HepG2 (cell line): ENCODE data around the gene NYNRIN. TPM values are rescaled to one million over a fixed set of nuclear protein-coding genes. Genes with fewer than 3 reads are reported as not detected.

ENCODE experiments used
- ATAD3A ChIP-seq: sonication (generic); formaldehyde crosslinking; IDR thresholded peaks from 2 replicates; pipeline ENCODE4 v1.4.0; 2020; ENCODE audit warnings: missing genetic modification reagents
- CEBPB ChIP-seq: IDR thresholded peaks from 2 replicates; pipeline ENCODE4 v1.6.1; 2011; ENCODE audit warnings: low read depth, low read length, improper control_type of control experiment, borderline replicate concordance
- ELK4 ChIP-seq: sonication (generic); formaldehyde crosslinking; IDR thresholded peaks from 2 replicates; pipeline ENCODE4 v1.9.0; 2021; ENCODE audit warnings: missing genetic modification reagents, borderline replicate concordance
- HHEX ChIP-seq: IDR thresholded peaks from 2 replicates; pipeline ENCODE4 v1.6.1; 2016; ENCODE audit warnings: control low read depth
- HNF1A ChIP-seq, 2 experiments: sonication (generic) in 1 of 2; formaldehyde crosslinking in 1 of 2; IDR thresholded peaks; 2 replicates each; pipeline versions ENCODE4 v1.4.0 to v1.6.1; 2016 to 2020; ENCODE audit warnings: borderline replicate concordance in 1 of 2, low read depth in 1 of 2, mild to moderate bottlenecking in 1 of 2, missing genetic modification reagents in 1 of 2
- IRX3 ChIP-seq: sonication (generic); formaldehyde crosslinking; IDR thresholded peaks from 2 replicates; pipeline ENCODE4 v1.8.1; 2023; ENCODE audit warnings: mild to moderate bottlenecking, low read depth, missing genetic modification reagents, borderline replicate concordance
- KLF9 ChIP-seq: IDR thresholded peaks from 2 replicates; pipeline ENCODE4 v1.6.1; 2016; ENCODE audit warnings: low read depth
- PHF8 ChIP-seq: sonication (generic); formaldehyde crosslinking; IDR thresholded peaks from 2 replicates; pipeline ENCODE4 v1.5.0; 2020; ENCODE audit warnings: missing genetic modification reagents
- POLR2A ChIP-seq, 2 experiments: IDR thresholded peaks; 2 replicates each; pipeline ENCODE4 v1.6.1; 2011; ENCODE audit warnings: low read depth in 2 of 2, low read length in 2 of 2, mild to moderate bottlenecking in 1 of 2, moderate library complexity in 1 of 2; ENCODE audit not compliant: insufficient read depth in 1 of 2
- SNRNP70 ChIP-seq: fragments of 200-400 bp; formaldehyde crosslinking; IDR thresholded peaks from 2 replicates; pipeline ENCODE4 v1.6.1; 2017; ENCODE audit warnings: mild to moderate bottlenecking, low read depth, low read length, moderate library complexity
- SRSF1 ChIP-seq: fragments of 200-400 bp; formaldehyde crosslinking; optimal IDR thresholded peaks from 2 replicates; pipeline ENCODE3; 2017; ENCODE audit warnings: mild to moderate bottlenecking, low read depth, low read length, moderate library complexity
- TCF7L2 ChIP-seq: IDR thresholded peaks from 2 replicates; pipeline ENCODE4 v1.6.1; 2011; ENCODE audit warnings: mild to moderate bottlenecking, low read depth, low read length, moderate library complexity
- ZC3H13 ChIP-seq: sonication (generic); formaldehyde crosslinking; IDR thresholded peaks from 2 replicates; pipeline ENCODE4 v1.8.1; 2023; ENCODE audit warnings: mild to moderate bottlenecking, missing genetic modification reagents, moderate library complexity
- ZFAT ChIP-seq: sonication (generic); formaldehyde crosslinking; conservative IDR thresholded peaks from 2 replicates; pipeline ENCODE4 v1.8.1; 2023; ENCODE audit warnings: missing genetic modification reagents, inconsistent platforms
- ZNF121 ChIP-seq: sonication (generic); formaldehyde crosslinking; IDR thresholded peaks from 2 replicates; pipeline ENCODE4 v1.5.0; 2020; ENCODE audit warnings: mild to moderate bottlenecking, missing genetic modification reagents
- ZNF253 ChIP-seq: sonication (generic); formaldehyde crosslinking; IDR thresholded peaks from 2 replicates; pipeline ENCODE4 v1.8.0; 2022; ENCODE audit warnings: mild to moderate bottlenecking, missing genetic modification reagents, borderline replicate concordance
- ZNF362 ChIP-seq: sonication (generic); formaldehyde crosslinking; IDR thresholded peaks from 2 replicates; pipeline ENCODE4 v1.4.0; 2020; ENCODE audit warnings: missing genetic modification reagents, mild to moderate bottlenecking, borderline replicate concordance
- ZNF564 ChIP-seq: sonication (generic); formaldehyde crosslinking; IDR thresholded peaks from 2 replicates; pipeline ENCODE4 v1.8.1; 2023; ENCODE audit warnings: mild to moderate bottlenecking, missing genetic modification reagents
- ZNF713 ChIP-seq: sonication (generic); formaldehyde crosslinking; IDR thresholded peaks from 2 replicates; pipeline ENCODE4 v1.4.0; 2020; ENCODE audit warnings: mild to moderate bottlenecking, missing genetic modification reagents
- ZXDC ChIP-seq: sonication (generic); formaldehyde crosslinking; IDR thresholded peaks from 2 replicates; pipeline ENCODE4 v1.5.0; 2020; ENCODE audit warnings: mild to moderate bottlenecking, missing genetic modification reagents
- polyA plus RNA-seq, 8 experiments: library from polyadenylated mRNA; depleted of rRNA in 3 of 8; stranded (reverse) in 7 of 8; unstranded in 1 of 8; fragments of >200 nt; fragmentation: Illumina TruSeq in 4 of 8; extraction: Trizol in 4 of 8; gene quantifications; 2 replicates each; pipeline versions ENCODE4 v1.2.1 to v1.2.3, GENCODE V29; 2011 to 2016; ENCODE audit warnings: low read depth in 4 of 8, missing spikeins in 1 of 8, mixed read lengths in 1 of 8; ENCODE audit not compliant: insufficient read depth in 1 of 8
- total RNA-seq, 5 experiments: library from RNA; depleted of rRNA; stranded (reverse); fragments of >200 nt; fragmentation: Illumina TruSeq; extraction: Trizol; gene quantifications; 2 replicates each; pipeline ENCODE4 v1.2.3, GENCODE V29; 2016; ENCODE audit warnings: low read depth in 1 of 5

Gene NYNRIN
- total and polyA plus RNA-seq, 2 of the 13 experiments (the other 11 are each of a cell fraction or from before 2014, with no cell fraction given): 0.63 to 1.1 TPM

GRCh38 chr14:24435192-24435810 lies 36.5 kb downstream of the NYNRIN start (continued):
- no peak for TF ChIP-seq IRX3 (CRISPR knock-in tag)
- no peak for TF ChIP-seq ZFAT (CRISPR knock-in tag)
- TF ChIP-seq ZNF121 (CRISPR knock-in tag): no peak
- TF ChIP-seq ZNF564 (CRISPR knock-in tag): no peak
- TF ChIP-seq POLR2A (IDR thresholded peaks at IDR 0.05; ENCODE audit: insufficient read depth in 1 of 2, low read depth in 2 of 2, low read length in 2 of 2): 0 out of 4 replicates have a peak, but pooled peaks of 1 of the 2 experiments have one; percentile 15
- no peak for TF ChIP-seq PHF8 (CRISPR knock-in tag)
- TF ChIP-seq KLF9 (CRISPR knock-in tag): no peak
- TF ChIP-seq HNF1A (IDR thresholded peaks at IDR 0.05; ENCODE audit: low read depth): no peak
- TF ChIP-seq HNF1A (CRISPR knock-in tag; IDR thresholded peaks at IDR 0.05; ENCODE audit: borderline replicate concordance): no peak
- no peak for TF ChIP-seq ZC3H13 (CRISPR knock-in tag)
- TF ChIP-seq ZNF362 (CRISPR knock-in tag): no peak
- no peak for TF ChIP-seq SNRNP70
- no peak for TF ChIP-seq ATAD3A (CRISPR knock-in tag)
- TF ChIP-seq HHEX (CRISPR knock-in tag): no peak
- no peak for TF ChIP-seq ZXDC
- TF ChIP-seq ZNF253 (CRISPR knock-in tag): no peak
- TF ChIP-seq SRSF1: no peak
- no peak for TF ChIP-seq ZNF713 (CRISPR knock-in tag)
- TF ChIP-seq CEBPB: no peak
- no peak for TF ChIP-seq ELK4 (CRISPR knock-in tag)
- no peak for TF ChIP-seq TCF7L2
